AG20443 (cell line): ENCODE results near the gene ZNF652.
"Not testable (repeated sequence)": the region's sequence is repeated elsewhere in the genome, so short reads cannot be mapped to it uniquely, and the experiment has no call there.

Source experiments
- DNase-seq: peaks from one replicate; pipeline ENCODE4 v3.0.0; 2012; ENCODE audit warnings: low spot score, mixed read lengths

The ZNF652 gene

GRCh38 chr17:49312722-49313121 lies 49.3 kb downstream of the ZNF652 start:
- DNase-seq = no peak

- no peak for DNase-seq
Measured at GRCh38 chr17:49299996-49300395, 62.1 kb downstream of the ZNF652 start.

GRCh38 chr17:49298371-49298976 lies 63.6 kb downstream of the ZNF652 start:
- no peak for DNase-seq

GRCh38 chr17:49297141-49297540 lies 64.9 kb downstream of the ZNF652 start:
- no peak for DNase-seq

GRCh38 chr17:49294122-49294521 lies 67.9 kb downstream of the ZNF652 start:
- no peak for DNase-seq

GRCh38 chr17:49292901-49293300 lies 69.1 kb downstream of the ZNF652 start:
- DNase-seq = no peak

- no peak for DNase-seq
Measured at GRCh38 chr17:49291929-49292328, 70.1 kb downstream of the ZNF652 start.

- DNase-seq = peak; percentile 67
Measured at GRCh38 chr17:49290690-49291359, 71.2 kb downstream of the ZNF652 start.

- DNase-seq = no peak
Measured at GRCh38 chr17:49288388-49288787, 73.7 kb downstream of the ZNF652 start.

GRCh38 chr17:49287481-49287880 lies 74.6 kb downstream of the ZNF652 start:
- DNase-seq = no peak

- not testable (repeated sequence) for DNase-seq
Measured at GRCh38 chr17:49286261-49286973, 75.6 kb downstream of the ZNF652 start.

GRCh38 chr17:49285716-49286115 lies 76.3 kb downstream of the ZNF652 start:
- no peak for DNase-seq

- DNase-seq = no peak
Measured at GRCh38 chr17:49280918-49281317, 81.1 kb downstream of the ZNF652 start.

GRCh38 chr17:49280061-49280460 lies 82.0 kb downstream of the ZNF652 start:
- no peak for DNase-seq

- not testable (repeated sequence) for DNase-seq
Measured at GRCh38 chr17:49279263-49280015, 82.6 kb downstream of the ZNF652 start.

- DNase-seq = no peak
Measured at GRCh38 chr17:49278076-49278475, 84.0 kb downstream of the ZNF652 start.

- no peak for DNase-seq
Measured at GRCh38 chr17:49277638-49278037, 84.4 kb downstream of the ZNF652 start.

GRCh38 chr17:49275981-49276380 lies 86.1 kb downstream of the ZNF652 start:
- DNase-seq = not testable (repeated sequence)

GRCh38 chr17:49269356-49269755 lies 92.7 kb downstream of the ZNF652 start:
- no peak for DNase-seq

- DNase-seq = no peak
Measured at GRCh38 chr17:49267912-49268311, 94.1 kb downstream of the ZNF652 start.

GRCh38 chr17:49266233-49266632 lies 95.8 kb downstream of the ZNF652 start:
- DNase-seq = no peak

GRCh38 chr17:49261540-49261939 lies 100.5 kb downstream of the ZNF652 start:
- DNase-seq = not testable (repeated sequence)
